Muscle layer of colon (tissue), 2 donors: ENCODE results near the gene C19orf25.

Source experiments
- H3K27ac ChIP-seq: one replicate; pipeline ENCODE4 v1.7.0; 2013; ENCODE audit warnings: low read depth, mild to moderate bottlenecking, low read length, moderate library complexity
- H3K27me3 ChIP-seq, 2 donors: one replicate each; pipeline ENCODE4 v1.7.0; 2013; ENCODE audit warnings: low read length in 2 of 2, mild to moderate bottlenecking in 2 of 2; ENCODE audit not compliant: insufficient read depth in 2 of 2, control insufficient read depth in 1 of 2
- H3K36me3 ChIP-seq: one replicate; pipeline ENCODE4 v1.7.0; 2013; ENCODE audit warnings: mild to moderate bottlenecking, low read length; ENCODE audit not compliant: insufficient read depth
- H3K4me1 ChIP-seq: one replicate; pipeline ENCODE4 v1.7.0; 2013; ENCODE audit warnings: mild to moderate bottlenecking, low read length; ENCODE audit not compliant: insufficient read depth
- H3K4me3 ChIP-seq, 2 donors: one replicate each; pipeline ENCODE4 v1.7.0; 2013; ENCODE audit warnings: low read length in 2 of 2, low read depth in 1 of 2, mild to moderate bottlenecking in 1 of 2, moderate library complexity in 1 of 2
- H3K9ac ChIP-seq: one replicate; pipeline ENCODE4 v1.7.0; 2013; ENCODE audit warnings: low read length
- H3K9me3 ChIP-seq: one replicate; pipeline ENCODE4 v1.7.0; 2013; ENCODE audit warnings: mild to moderate bottlenecking, low read length
- donor health status: abdominal sarcoma.
- donor health status: Adenocarcinoma of cecum.

Gene C19orf25

DNA sequence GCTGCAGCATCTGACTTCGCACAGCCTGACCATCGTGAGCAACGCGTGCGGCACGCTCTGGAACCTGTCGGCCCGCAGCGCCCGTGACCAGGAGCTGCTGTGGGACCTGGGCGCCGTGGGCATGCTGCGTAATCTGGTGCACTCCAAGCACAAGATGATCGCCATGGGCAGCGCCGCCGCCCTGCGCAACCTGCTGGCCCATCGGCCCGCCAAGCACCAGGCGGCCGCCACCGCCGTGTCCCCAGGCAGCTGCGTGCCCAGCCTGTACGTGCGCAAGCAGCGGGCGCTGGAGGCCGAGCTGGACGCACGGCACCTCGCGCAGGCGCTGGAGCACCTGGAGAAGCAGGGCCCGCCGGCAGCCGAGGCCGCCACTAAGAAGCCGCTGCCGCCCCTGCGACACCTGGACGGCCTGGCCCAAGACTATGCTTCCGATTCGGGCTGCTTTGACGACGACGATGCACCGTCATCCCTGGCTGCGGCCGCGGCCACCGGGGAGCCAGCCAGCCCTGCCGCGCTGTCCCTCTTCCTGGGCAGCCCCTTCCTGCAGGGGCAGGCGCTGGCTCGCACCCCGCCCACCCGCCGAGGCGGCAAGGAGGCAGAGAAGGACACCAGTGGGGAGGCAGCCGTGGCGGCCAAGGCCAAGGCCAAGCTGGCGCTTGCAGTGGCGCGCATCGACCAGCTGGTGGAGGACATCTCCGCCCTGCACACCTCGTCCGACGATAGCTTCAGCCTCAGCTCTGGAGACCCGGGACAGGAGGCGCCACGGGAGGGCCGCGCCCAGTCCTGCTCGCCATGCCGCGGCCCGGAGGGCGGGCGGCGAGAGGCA is 13.6 kb downstream of the C19orf25 start:
- Histone ChIP-seq H3K9me3 (no peaks in the 10 kb centered on the region), H3K27ac (no peak overlapping the region), H3K9ac (no peak overlapping the region), H3K4me3 (no peak overlapping the region), H3K27me3 (peaks cover 0 to 48% of the 10 kb centered on the region in 2 donors), H3K36me3 (no peaks in the 10 kb centered on the region), H3K4me1 (peaks cover 2% of the 10 kb centered on the region)

DNA sequence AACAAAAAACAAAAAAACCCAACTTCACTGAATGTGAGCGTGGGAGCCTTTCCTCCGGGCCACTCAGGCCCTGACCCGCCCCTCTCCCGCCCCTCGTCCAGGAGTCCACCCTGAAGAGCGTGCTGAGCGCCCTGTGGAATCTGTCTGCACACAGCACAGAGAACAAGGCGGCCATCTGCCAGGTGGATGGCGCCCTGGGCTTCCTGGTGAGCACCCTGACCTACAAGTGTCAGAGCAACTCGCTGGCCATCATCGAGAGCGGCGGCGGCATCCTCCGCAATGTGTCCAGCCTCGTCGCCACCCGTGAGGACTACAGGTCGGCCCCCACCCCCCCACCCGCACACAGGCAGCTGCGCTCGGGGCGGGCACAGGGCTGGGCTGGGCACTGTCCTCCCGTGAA is 17.2 kb downstream of the C19orf25 start:
- Histone ChIP-seq H3K36me3 (no peaks in the 10 kb centered on the region), H3K4me1 (no peaks in the 10 kb centered on the region), H3K9ac (no peak overlapping the region), H3K27me3 (peaks cover 0 to 35% of the 10 kb centered on the region in 2 donors), H3K4me3 (no peak overlapping the region), H3K27ac (no peak overlapping the region), H3K9me3 (no peaks in the 10 kb centered on the region)

DNA sequence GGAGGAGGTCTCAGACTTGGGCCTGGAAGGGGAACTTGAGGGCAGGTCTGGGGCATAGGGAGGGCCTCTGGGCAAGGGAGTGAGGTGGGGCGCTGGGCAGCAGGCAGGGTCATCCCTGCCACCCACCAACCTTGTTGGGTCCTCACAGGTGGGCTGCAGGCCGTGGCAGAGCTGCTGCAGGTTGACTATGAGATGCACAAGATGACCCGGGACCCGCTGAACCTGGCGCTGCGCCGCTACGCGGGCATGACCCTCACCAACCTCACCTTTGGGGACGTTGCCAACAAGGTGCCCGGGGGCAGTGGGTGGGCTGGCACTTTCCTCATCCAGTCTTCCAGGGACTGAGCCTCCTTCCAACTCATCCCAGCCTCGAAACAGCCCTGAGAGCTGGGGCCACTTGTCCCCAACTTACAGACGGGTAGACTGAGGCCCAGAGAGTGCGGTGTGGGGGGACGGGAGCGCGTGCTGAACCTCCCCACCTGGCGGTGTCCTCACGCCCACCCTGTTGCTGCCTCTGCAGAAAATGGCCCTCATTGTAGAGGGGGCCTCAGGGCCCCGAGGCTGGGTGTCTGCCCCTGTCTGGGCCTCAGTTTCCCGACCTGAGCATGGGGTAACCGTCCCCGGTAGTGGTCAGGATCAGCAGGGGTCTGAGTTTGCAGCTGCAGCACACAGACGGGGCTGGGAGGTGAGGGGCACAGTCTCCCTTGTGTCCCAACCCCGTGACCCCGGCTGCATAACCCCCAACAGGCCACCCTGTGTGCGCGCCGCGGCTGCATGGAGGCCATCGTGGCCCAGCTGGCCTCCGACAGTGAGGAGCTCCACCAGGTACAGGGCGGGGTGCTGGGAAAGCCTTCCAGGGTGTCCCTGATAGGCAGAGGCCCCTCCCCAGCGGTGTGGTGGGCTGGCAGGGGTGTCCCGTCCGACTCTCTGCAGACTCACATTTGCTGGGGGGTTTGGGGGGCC is 18.7 kb downstream of the C19orf25 start:
- no peaks in the 10 kb centered on the region for H3K9me3 ChIP-seq
- H3K27me3 ChIP-seq: peaks cover 13 to 35% of the 10 kb centered on the region in 2 donors
- H3K36me3 ChIP-seq: no peaks in the 10 kb centered on the region
- no peak overlapping the region for H3K27ac ChIP-seq
- H3K4me3 ChIP-seq: no peak overlapping the region
- no peaks in the 10 kb centered on the region for H3K4me1 ChIP-seq
- no peak overlapping the region for H3K9ac ChIP-seq

DNA sequence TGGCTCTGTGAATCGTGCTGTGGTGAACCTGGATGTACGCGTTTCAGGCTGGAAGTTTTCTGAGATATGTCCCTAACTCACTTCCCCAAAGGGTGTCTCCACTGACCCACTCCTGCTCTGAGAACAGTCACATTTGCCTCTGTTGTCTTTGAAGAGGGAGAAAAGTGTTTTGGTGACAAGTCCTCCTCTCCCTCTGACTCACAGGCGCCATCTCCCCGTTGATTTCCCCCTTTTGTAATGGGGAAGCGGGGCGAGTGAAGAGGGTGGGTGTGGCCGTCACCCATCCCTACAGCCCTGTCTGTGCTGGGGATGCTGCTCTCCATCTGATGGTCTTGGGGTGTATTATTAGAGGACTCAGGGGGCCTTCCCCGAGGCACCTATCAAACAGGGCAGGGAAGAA is 19.5 kb downstream of the C19orf25 start:
- Histone ChIP-seq H3K4me3 (no peak overlapping the region), H3K27ac (no peak overlapping the region), H3K27me3 (peaks cover 13 to 38% of the 10 kb centered on the region in 2 donors), H3K4me1 (no peaks in the 10 kb centered on the region), H3K9ac (no peak overlapping the region), H3K36me3 (no peaks in the 10 kb centered on the region), H3K9me3 (no peaks in the 10 kb centered on the region)

DNA sequence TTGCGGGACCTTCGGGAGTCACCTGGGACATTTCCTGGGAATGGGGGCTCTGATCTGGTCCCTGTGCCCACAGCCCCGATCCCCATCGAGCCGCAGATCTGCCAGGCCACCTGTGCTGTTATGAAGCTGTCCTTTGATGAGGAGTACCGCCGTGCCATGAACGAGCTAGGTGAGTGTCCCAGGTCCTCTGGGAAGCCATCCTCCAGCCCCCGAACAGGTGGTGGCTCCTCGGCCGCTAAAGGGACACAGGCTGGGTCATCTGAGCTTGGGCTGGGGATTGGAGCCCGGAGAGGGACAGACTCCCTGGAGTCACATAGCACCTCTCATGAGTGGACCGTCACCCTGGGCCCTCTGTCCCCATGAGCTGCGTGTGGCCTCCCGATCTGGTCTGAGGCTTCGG is 21.1 kb downstream of the C19orf25 start:
- H3K9ac ChIP-seq: no peak overlapping the region
- no peak overlapping the region for H3K27ac ChIP-seq
- H3K4me1 ChIP-seq: no peaks in the 10 kb centered on the region
- peaks cover 13 to 53% of the 10 kb centered on the region in 2 donors for H3K27me3 ChIP-seq
- H3K36me3 ChIP-seq: no peaks in the 10 kb centered on the region
- no peaks in the 10 kb centered on the region for H3K9me3 ChIP-seq
- H3K4me3 ChIP-seq: no peak overlapping the region

DNA sequence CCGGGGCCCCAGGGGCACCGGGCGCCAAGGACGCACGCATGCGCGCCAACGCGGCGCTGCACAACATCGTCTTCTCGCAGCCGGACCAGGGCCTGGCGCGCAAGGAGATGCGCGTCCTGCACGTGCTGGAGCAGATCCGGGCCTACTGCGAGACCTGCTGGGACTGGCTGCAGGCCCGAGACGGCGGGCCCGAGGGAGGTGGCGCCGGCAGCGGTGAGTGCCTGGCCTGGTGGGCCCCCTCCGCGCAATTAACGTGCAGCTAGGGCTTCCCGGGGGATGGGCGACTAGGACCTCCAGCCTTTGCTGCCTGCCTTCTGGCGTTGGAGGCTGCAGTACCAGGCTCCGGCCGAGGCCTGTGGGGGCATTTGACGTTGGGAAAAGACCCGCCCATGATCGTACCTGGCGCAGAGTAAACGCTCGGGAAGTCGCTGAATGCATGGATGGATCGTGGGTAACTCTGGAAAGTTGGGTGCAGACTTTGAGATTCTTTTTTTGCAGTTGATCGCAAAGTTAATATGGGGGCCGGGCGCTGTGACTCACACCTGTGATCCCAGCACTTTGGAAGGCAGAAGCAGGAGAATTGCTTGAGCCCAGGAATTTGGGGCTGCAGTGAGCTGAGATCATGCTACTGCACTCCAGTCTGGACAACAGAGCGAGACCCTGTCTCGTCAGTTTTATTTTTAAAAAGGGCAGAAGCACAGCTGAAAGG is 21.8 kb downstream of the C19orf25 start:
- no peak overlapping the region for H3K9ac ChIP-seq
- no peaks in the 10 kb centered on the region for H3K9me3 ChIP-seq
- H3K27me3 ChIP-seq: peaks cover 18 to 60% of the 10 kb centered on the region in 2 donors
- H3K27ac ChIP-seq: no peak overlapping the region
- H3K4me3 ChIP-seq: no peak overlapping the region
- no peaks in the 10 kb centered on the region for H3K4me1 ChIP-seq
- H3K36me3 ChIP-seq: no peaks in the 10 kb centered on the region

DNA sequence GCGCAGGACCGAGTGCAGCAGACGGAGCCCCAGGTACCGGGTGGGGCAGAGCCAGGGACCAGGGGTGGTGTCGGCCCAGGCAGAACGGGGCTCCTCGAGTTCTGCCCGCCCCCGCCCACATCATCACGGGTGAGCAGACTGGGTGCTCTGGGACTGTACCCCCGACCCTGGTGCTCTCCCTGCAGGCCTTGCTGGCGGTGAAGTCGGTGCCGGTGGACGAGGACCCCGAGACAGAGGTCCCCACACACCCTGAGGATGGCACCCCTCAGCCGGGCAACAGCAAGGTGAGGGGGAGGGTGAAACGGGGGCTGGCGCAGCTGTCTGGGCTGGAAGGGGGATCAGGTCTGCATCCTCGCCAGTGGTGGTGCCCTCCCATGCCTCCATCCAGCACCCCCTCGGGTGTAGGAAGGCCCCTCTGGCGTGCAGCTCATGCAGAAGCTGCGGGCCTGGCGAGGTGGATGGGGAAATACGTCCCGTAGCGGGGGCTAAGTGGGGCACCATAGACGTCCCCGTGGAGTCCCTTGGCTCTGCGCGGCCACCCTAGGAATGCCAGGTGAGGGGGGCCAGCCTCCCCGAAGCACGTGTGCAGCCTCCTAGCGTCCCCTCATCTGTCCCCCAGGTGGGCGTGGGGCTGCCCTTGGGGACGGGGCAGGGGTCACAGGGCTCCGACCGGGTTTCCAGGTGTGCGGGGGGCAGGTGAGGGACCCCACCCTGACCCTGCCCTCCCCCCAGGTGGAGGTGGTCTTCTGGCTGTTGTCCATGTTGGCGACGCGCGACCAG is 22.7 kb downstream of the C19orf25 start:
- Histone ChIP-seq H3K27ac (no peak overlapping the region), H3K36me3 (no peaks in the 10 kb centered on the region), H3K4me1 (no peaks in the 10 kb centered on the region), H3K9ac (no peak overlapping the region), H3K27me3 (peaks cover 23 to 69% of the 10 kb centered on the region in 2 donors), H3K9me3 (no peaks in the 10 kb centered on the region), H3K4me3 (no peak overlapping the region)

DNA sequence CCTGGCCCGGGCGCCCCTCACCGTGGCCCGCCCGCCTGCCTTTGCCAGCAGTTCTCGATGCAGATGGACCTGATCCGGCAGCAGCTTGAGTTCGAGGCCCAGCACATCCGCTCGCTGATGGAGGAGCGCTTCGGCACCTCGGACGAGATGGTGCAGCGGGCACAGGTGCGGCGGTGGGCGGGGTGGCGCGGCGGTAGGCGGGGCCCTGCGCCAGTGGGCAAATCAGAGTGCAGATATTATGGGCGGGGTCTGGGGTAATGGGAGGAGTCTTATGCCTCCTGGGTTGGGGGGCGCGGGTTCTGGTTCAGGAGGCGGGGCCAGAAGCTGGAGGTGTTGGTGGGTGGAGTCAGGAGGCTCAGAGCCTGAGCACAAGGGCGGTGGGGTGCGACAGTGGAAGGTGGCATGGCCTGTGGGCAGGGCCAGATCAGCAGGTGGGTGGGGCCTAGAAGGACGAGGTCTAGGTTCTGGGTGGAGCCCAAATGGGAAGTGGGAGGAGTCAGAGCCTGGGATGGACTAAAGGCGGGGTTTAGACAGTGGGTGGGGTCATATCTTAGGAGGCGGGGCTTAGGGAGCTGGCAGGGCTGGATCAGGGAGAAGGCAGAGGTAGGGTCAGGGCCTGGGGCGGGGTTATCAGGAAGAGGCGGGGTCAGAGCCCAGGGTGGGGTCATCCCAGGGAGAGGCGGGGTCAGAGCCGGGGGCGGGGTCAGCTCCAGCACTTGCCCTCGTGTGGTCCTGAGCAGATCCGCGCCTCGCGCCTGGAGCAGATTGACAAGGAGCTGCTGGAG is 23.5 kb downstream of the C19orf25 start:
- Histone ChIP-seq H3K36me3 (no peaks in the 10 kb centered on the region), H3K27me3 (peaks cover 31 to 77% of the 10 kb centered on the region in 2 donors), H3K27ac (no peak overlapping the region), H3K9ac (no peak overlapping the region), H3K4me3 (no peak overlapping the region), H3K4me1 (no peaks in the 10 kb centered on the region), H3K9me3 (no peaks in the 10 kb centered on the region)

DNA sequence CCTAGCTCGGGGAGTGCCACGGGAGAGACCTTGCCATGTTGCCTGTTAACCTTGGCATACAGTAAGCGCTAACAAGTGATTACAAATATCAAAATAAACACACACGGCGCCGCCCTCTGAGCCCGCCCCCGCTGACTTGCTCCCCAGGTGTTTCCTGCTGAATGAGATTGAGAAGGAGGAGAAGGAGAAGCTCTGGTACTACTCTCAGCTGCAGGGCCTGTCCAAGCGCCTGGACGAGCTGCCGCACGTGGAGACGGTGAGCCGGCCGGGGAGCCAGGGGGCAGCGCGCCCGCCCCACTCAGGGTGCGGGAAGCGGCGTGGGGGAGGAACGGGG is 24.0 kb downstream of the C19orf25 start:
- Histone ChIP-seq H3K4me1 (no peaks in the 10 kb centered on the region), H3K9ac (no peak overlapping the region), H3K9me3 (no peaks in the 10 kb centered on the region), H3K27me3 (peaks cover 37 to 83% of the 10 kb centered on the region in 2 donors), H3K27ac (no peak overlapping the region), H3K4me3 (no peak overlapping the region), H3K36me3 (no peaks in the 10 kb centered on the region)
